Measurements from ENCODE around the gene MBNL1. TPM values are rescaled to one million over a fixed set of nuclear protein-coding genes. Genes with fewer than 3 reads are reported as not detected.

Gene MBNL1
- total and polyA plus RNA-seq, 4 donors, result 17.1 to 110 (median 62.3) TPM

GRCh38 chr3:152375546-152375945 lies 106.8 kb downstream of the MBNL1 start:
- Histone ChIP-seq H3K27me3 (ENCODE audit: control insufficient read depth in 4 of 4, insufficient read depth in 4 of 4, low read length in 3 of 4) (no peaks in the 10 kb centered on the region), H3K4me3 (ENCODE audit: low read depth in 1 of 3, low read length in 3 of 3) (no peak overlapping the region), H3K4me1 (ENCODE audit: control insufficient read depth in 4 of 4, insufficient read depth in 4 of 4, low read length in 3 of 4) (peaks cover 3 to 9% (median 5%) of the 10 kb centered on the region in 4 donors), H3K27ac (ENCODE audit: low read depth in 1 of 2, low read length in 2 of 2) (no peak overlapping the region), H3K9ac (ENCODE audit: low read depth in 1 of 2, low read length in 2 of 2) (no peak overlapping the region), H3K36me3 (ENCODE audit: control insufficient read depth in 4 of 4, insufficient read depth in 3 of 4, low read depth in 1 of 4, low read length in 3 of 4) (peaks cover 0 to 6% (median 0%) of the 10 kb centered on the region in 4 donors), H3K9me3 (ENCODE audit: control insufficient read depth in 4 of 4, low read length in 3 of 4) (no peaks in the 10 kb centered on the region)
- WGBS, result 92% methylated on average over 3 of the region's 3 CpGs
- DNase-seq (ENCODE audit: low spot score), result no peak
- no peak for TF ChIP-seq FOXA2 (IDR thresholded peaks at IDR 0.05)
- no peak for TF ChIP-seq ZBTB33 (IDR thresholded peaks at IDR 0.05)
- no peak for TF ChIP-seq REST (IDR thresholded peaks at IDR 0.05)
- no peak for TF ChIP-seq RAD21 (IDR thresholded peaks at IDR 0.05)
- TF ChIP-seq HNF4A (conservative IDR thresholded peaks at IDR 0.05), result no peak
- no peak for TF ChIP-seq GABPA (IDR thresholded peaks at IDR 0.05 in 1 of 2, conservative IDR thresholded peaks at IDR 0.05 in 1 of 2)
- no peak for TF ChIP-seq EGR1 (IDR thresholded peaks at IDR 0.05; ENCODE audit: low read depth in 2 of 2)
- TF ChIP-seq FOXA1 (IDR thresholded peaks at IDR 0.05), result no peak
- TF ChIP-seq JUND (IDR thresholded peaks at IDR 0.05), result no peak
- no peak for TF ChIP-seq SP1 (IDR thresholded peaks at IDR 0.05)

- 74% methylated on average over 9 of the region's 9 CpGs for WGBS
- Histone ChIP-seq H3K36me3 (ENCODE audit: control insufficient read depth in 4 of 4, insufficient read depth in 3 of 4, low read depth in 1 of 4, low read length in 3 of 4) (peaks cover 0 to 6% (median 0%) of the 10 kb centered on the region in 4 donors), H3K4me3 (ENCODE audit: low read depth in 1 of 3, low read length in 3 of 3) (no peak overlapping the region), H3K9me3 (ENCODE audit: control insufficient read depth in 4 of 4, low read length in 3 of 4) (no peaks in the 10 kb centered on the region), H3K27ac (ENCODE audit: low read depth in 1 of 2, low read length in 2 of 2) (no peak overlapping the region), H3K27me3 (ENCODE audit: control insufficient read depth in 4 of 4, insufficient read depth in 4 of 4, low read length in 3 of 4) (no peaks in the 10 kb centered on the region), H3K9ac (ENCODE audit: low read depth in 1 of 2, low read length in 2 of 2) (no peak overlapping the region), H3K4me1 (ENCODE audit: control insufficient read depth in 4 of 4, insufficient read depth in 4 of 4, low read length in 3 of 4) (peaks cover 3 to 16% (median 7%) of the 10 kb centered on the region in 4 donors)
- no peak for DNase-seq (ENCODE audit: low spot score)
- TF ChIP-seq EGR1 (IDR thresholded peaks at IDR 0.05; ENCODE audit: low read depth in 2 of 2) (no peak), FOXA1 (IDR thresholded peaks at IDR 0.05) (no peak), HNF4G (IDR thresholded peaks at IDR 0.05) (no peak)
Observed at GRCh38 chr3:152376351-152377183, 107.8 kb downstream of the MBNL1 start.

GRCh38 chr3:152377184-152377570 lies 108.4 kb downstream of the MBNL1 start:
- WGBS, result 89% methylated on average over 4 of the region's 4 CpGs
- Histone ChIP-seq H3K27me3 (ENCODE audit: control insufficient read depth in 4 of 4, insufficient read depth in 4 of 4, low read length in 3 of 4) (no peaks in the 10 kb centered on the region), H3K4me1 (ENCODE audit: control insufficient read depth in 4 of 4, insufficient read depth in 4 of 4, low read length in 3 of 4) (peaks cover 3 to 16% (median 11%) of the 10 kb centered on the region in 4 donors), H3K9ac (ENCODE audit: low read depth in 1 of 2, low read length in 2 of 2) (no peak overlapping the region), H3K4me3 (ENCODE audit: low read depth in 1 of 3, low read length in 3 of 3) (no peak overlapping the region), H3K36me3 (ENCODE audit: control insufficient read depth in 4 of 4, insufficient read depth in 3 of 4, low read depth in 1 of 4, low read length in 3 of 4) (peaks cover 0 to 6% (median 0%) of the 10 kb centered on the region in 4 donors), H3K27ac (ENCODE audit: low read depth in 1 of 2, low read length in 2 of 2) (no peak overlapping the region), H3K9me3 (ENCODE audit: control insufficient read depth in 4 of 4, low read length in 3 of 4) (no peaks in the 10 kb centered on the region)
- TF ChIP-seq HNF4A (conservative IDR thresholded peaks at IDR 0.05) (no peak), TAF1 (conservative IDR thresholded peaks at IDR 0.05) (no peak), FOXA2 (IDR thresholded peaks at IDR 0.05) (no peak), EGR1 (IDR thresholded peaks at IDR 0.05; ENCODE audit: low read depth in 2 of 2) (no peak), REST (IDR thresholded peaks at IDR 0.05) (no peak), RAD21 (IDR thresholded peaks at IDR 0.05) (no peak), SP1 (IDR thresholded peaks at IDR 0.05) (no peak), YY1 (IDR thresholded peaks at IDR 0.05) (no peak)
- DNase-seq (ENCODE audit: low spot score), result no peak

Measured in liver (tissue), 9 donors.